ENCODE results near the gene LPCAT3. TPM values are rescaled to one million over a fixed set of nuclear protein-coding genes. Genes with fewer than 3 reads are reported as not detected.

Gene LPCAT3
- 7.3 and 13.2 TPM in 2 replicates for total RNA-seq

GRCh38 chr12:7018350-7019042 is at the start of gene LPCAT3:
Gene LPCAT3 (minus strand): TSS chr12:7018476. CDS start chr12:7018424, 52 bp downstream.

GRCh38 chr12:7060353-7060954 is 42.2 kb upstream of the LPCAT3 start, which contains the start of gene C1S:
Gene C1S (plus strand): TSS chr12:7060718. CDS start chr12:7061913, 1,195 bp downstream.

DNA sequence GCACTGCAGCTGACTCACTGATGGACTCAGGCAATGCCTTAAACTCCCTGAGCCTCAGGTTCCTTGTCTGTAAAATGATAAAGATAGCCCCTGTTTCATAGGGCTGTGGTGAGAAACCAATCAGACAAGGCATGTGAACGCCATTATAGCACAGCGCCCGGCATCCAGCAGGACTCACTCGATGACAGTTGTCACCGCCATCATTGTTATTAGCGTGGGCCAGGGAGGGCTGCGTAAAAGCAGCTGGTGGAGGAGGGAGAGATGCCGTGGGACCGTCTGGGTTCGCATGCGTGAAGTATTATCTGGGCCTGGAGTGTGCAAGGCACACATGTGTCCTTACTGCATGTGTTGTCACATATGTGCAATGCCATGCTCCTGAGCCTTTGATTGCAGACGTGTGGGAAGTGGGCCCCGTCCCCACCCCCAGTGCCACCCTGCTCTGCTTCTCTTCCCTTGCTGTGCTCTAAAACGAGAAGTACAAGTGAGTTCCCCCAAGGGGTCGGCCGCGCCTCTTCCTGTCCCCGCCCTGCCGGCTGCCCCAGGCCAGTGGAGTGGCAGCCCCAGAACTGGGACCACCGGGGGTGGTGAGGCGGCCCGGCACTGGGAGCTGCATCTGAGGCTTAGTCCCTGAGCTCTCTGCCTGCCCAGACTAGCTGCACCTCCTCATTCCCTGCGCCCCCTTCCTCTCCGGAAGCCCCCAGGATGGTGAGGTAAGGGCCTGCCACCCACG is 67.3 kb downstream of the LPCAT3 start, which contains the start of gene PTPN6:
Gene PTPN6, plus strand, starts transcription at position 546 of the 730 bp plus-strand sequence. Its CDS starts 157 bp downstream, at position 703.

GRCh38 chr12:6943722-6944380 is 74.4 kb downstream of the LPCAT3 start, which contains the start of the genes C12orf57 and RNU7-1:
Gene C12orf57 (plus strand): TSS chr12:6944022. CDS start chr12:6944122, 100 bp downstream.
Gene RNU7-1 (plus strand): TSS chr12:6943816.

DNA sequence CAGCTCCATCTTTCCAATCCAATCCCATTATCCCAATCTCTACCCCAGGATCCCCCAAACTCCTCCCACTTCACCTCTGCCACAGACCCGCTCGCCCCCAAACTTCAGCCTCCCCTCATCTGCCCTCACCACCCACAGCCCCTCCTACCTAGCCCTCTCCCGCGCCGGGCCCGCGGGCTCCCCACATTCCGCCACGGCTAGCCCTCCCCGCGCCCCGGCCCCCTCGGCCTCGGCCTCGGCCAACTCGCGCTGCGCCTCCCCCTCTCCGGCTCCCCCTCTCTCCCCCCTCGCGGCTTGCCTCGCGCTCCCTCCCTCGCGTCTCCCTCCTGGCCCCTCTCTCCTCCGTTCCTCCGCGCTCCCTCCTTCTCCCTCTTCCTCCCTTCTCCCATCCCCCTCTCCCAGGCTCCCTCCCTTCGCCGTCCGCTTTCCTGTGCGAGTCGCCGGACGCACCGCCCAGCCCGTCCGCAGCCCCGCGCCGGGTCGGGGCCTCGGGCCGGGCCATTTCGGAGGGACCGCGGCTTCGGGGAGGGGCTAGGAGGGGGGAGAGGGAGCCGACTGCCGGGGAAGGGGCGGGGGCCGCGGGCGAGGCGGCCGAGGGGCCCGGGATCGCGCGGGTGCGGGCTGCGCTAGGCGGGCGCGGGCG is 90.8 kb downstream of the LPCAT3 start, which contains the start of gene ATN1:
Gene ATN1, plus strand, starts transcription at position 581 of the 643 bp plus-strand sequence. CDS start 6,043 bp downstream, outside the sequence.

Other genes starting within 250 kb of the LPCAT3 start
- gene LAG3, start 246.0 kb downstream of the LPCAT3 start, total RNA-seq, result under 0.01 and 0.12 TPM in 2 replicates
- gene CD4, start 228.9 kb downstream of the LPCAT3 start, total RNA-seq, result 3.1 and 7.5 TPM in 2 replicates
- 5.7 and 7.9 TPM in 2 replicates for gene GPR162, start 196.7 kb downstream of the LPCAT3 start, total RNA-seq
- gene P3H3, start 190.1 kb downstream of the LPCAT3 start, total RNA-seq, result 90.6 and 104 TPM in 2 replicates
- 1.6 and 1.8 TPM in 2 replicates for gene GNB3, start 177.6 kb downstream of the LPCAT3 start, total RNA-seq
- 9.5 and 19.2 TPM in 2 replicates for gene CDCA3, start 167.2 kb downstream of the LPCAT3 start, total RNA-seq
- 98.9 and 128 TPM in 2 replicates for gene USP5, start 166.3 kb downstream of the LPCAT3 start, total RNA-seq
- gene TPI1, start 150.9 kb downstream of the LPCAT3 start, total RNA-seq, result 769 and 1,187 TPM in 2 replicates
- 9.6 and 10.5 TPM in 2 replicates for gene SPSB2, start 145.2 kb downstream of the LPCAT3 start, total RNA-seq
- 12.4 and 12.7 TPM in 2 replicates for gene LRRC23, start 113.7 kb downstream of the LPCAT3 start, total RNA-seq
- 16.2 and 19.3 TPM in 2 replicates for gene ENO2, start 103.9 kb downstream of the LPCAT3 start, total RNA-seq
- gene ATN1, start 90.5 kb downstream of the LPCAT3 start, total RNA-seq, result 6.7 and 23.0 TPM in 2 replicates
- not detected in 2 replicates for gene RNU7-1, start 74.7 kb downstream of the LPCAT3 start, total RNA-seq
- 114 and 150 TPM in 2 replicates for gene C12orf57, start 74.5 kb downstream of the LPCAT3 start, total RNA-seq
- not detected in 2 replicates for gene PTPN6, start 67.1 kb downstream of the LPCAT3 start, total RNA-seq
- 103 and 125 TPM in 2 replicates for gene PHB2, start 47.8 kb downstream of the LPCAT3 start, total RNA-seq
- 26.3 and 35.9 TPM in 2 replicates for gene EMG1, start 47.6 kb downstream of the LPCAT3 start, total RNA-seq
- gene C1S, start 42.2 kb upstream of the LPCAT3 start, total RNA-seq, result 215 and 232 TPM in 2 replicates
- 69.8 and 146 TPM in 2 replicates for gene C1R, start 74.0 kb upstream of the LPCAT3 start, total RNA-seq
- gene C1RL, start 90.7 kb upstream of the LPCAT3 start, total RNA-seq, result 24.4 and 38.4 TPM in 2 replicates
- 0.19 TPM in 1 of 2 replicates, not detected in the other for gene RBP5, start 110.4 kb upstream of the LPCAT3 start, total RNA-seq
- 7.0 and 7.9 TPM in 2 replicates for gene CLSTN3, start 111.9 kb upstream of the LPCAT3 start, total RNA-seq
- 18.0 and 21.4 TPM in 2 replicates for gene PEX5, start 171.2 kb upstream of the LPCAT3 start, total RNA-seq